Measurements from ENCODE around the gene CCDC174. TPM values are rescaled to one million over a fixed set of nuclear protein-coding genes. Genes with fewer than 3 reads are reported as not detected.

The CCDC174 gene
- total and polyA plus RNA-seq, 2 donors (not counting 1 experiment from before 2014, with no cell fraction given) = 9.9 to 47.1 TPM

GRCh38 chr3:14605744-14606143 is 45.8 kb upstream of the CCDC174 start:
- 83% methylated on average over 3 of the region's 8 CpGs for WGBS (ENCODE audit: insufficient coverage)
- Mint-ChIP-seq H3K9me3 (ENCODE audit: insufficient read depth) (peaks cover 2% of the 10 kb centered on the region), H3K4me1 (peaks cover 3% of the 10 kb centered on the region), H3K4me3 (no peak overlapping the region), H3K27me3 (peaks cover 57% of the 10 kb centered on the region), H3K27ac (no peak overlapping the region)
- no peak for TF ChIP-seq EZH2 (IDR thresholded peaks at IDR 0.05; ENCODE audit: borderline replicate concordance, insufficient read depth, low read depth, low read length, poor library complexity, severe bottlenecking)
- TF ChIP-seq CTCF (IDR thresholded peaks at IDR 0.05) = no peak
- Histone ChIP-seq H3K79me2 (ENCODE audit: control insufficient read depth, insufficient read depth, low read length) (no peaks in the 10 kb centered on the region), H3K27me3 (replicated peaks in 1 of 4; ENCODE audit: control extremely low read depth in 1 of 4, control insufficient read depth in 3 of 4, insufficient read depth in 4 of 4, low read length in 3 of 4) (peaks cover 0 to 38% (median 16%) of the 10 kb centered on the region in 4 experiments), H4K20me1 (ENCODE audit: control insufficient read depth, insufficient read depth, low read length, poor library complexity, severe bottlenecking) (no peaks in the 10 kb centered on the region), H3K4me2 (replicated peaks; ENCODE audit: low read depth, low read length, poor library complexity, severe bottlenecking) (no peak overlapping the region), H3K4me3 (ENCODE audit: control extremely low read depth in 1 of 5, extremely low read depth in 1 of 5, insufficient read depth in 1 of 5, low read depth in 2 of 5, low read length in 4 of 5) (no peak overlapping the region), H3K9me3 (ENCODE audit: control extremely low read depth in 1 of 3, control insufficient read depth in 2 of 3, insufficient read depth in 1 of 3, low read length in 2 of 3) (peaks cover 0 to 13% (median 4%) of the 10 kb centered on the region in 3 donors), H2AFZ (ENCODE audit: insufficient read depth, low read depth, low read length, poor library complexity, severe bottlenecking) (no peak overlapping the region), H3K4me1 (ENCODE audit: control insufficient read depth in 2 of 2, insufficient read depth in 2 of 2, low read length in 2 of 2) (no peaks in the 10 kb centered on the region), H3K36me3 (replicated peaks in 1 of 2; ENCODE audit: control extremely low read depth in 1 of 2, control insufficient read depth in 1 of 2, extremely low read depth in 1 of 2, insufficient read depth in 2 of 2, low read length in 1 of 2) (no peaks in the 10 kb centered on the region), H3K9ac (ENCODE audit: low read length) (no peak overlapping the region), H3K27ac (ENCODE audit: low read length in 2 of 2) (no peak overlapping the region)
- CTCF ChIA-PET = interaction anchor here (1.4 kb wide), 1 partner anchor 140 kb away, joined by 3 read pairs; no protein-coding TSS in a partner anchor
- intact Hi-C loops (cut with micrococcal nuclease) = no loop called here
- POLR2A ChIA-PET = no interaction called here
- no peak for DNase-seq
- no peak for ATAC-seq (ENCODE audit: low read depth)

GRCh38 chr3:14606669-14607339 is 44.8 kb upstream of the CCDC174 start:
- Histone ChIP-seq H3K79me2 (ENCODE audit: control insufficient read depth, insufficient read depth, low read length) (no peaks in the 10 kb centered on the region), H3K4me1 (ENCODE audit: control insufficient read depth in 2 of 2, insufficient read depth in 2 of 2, low read length in 2 of 2) (no peaks in the 10 kb centered on the region), H2AFZ (ENCODE audit: insufficient read depth, low read depth, low read length, poor library complexity, severe bottlenecking) (no peak overlapping the region), H3K36me3 (replicated peaks in 1 of 2; ENCODE audit: control extremely low read depth in 1 of 2, control insufficient read depth in 1 of 2, extremely low read depth in 1 of 2, insufficient read depth in 2 of 2, low read length in 1 of 2) (no peaks in the 10 kb centered on the region), H3K4me3 (ENCODE audit: control extremely low read depth in 1 of 5, extremely low read depth in 1 of 5, insufficient read depth in 1 of 5, low read depth in 2 of 5, low read length in 4 of 5) (no peak overlapping the region), H4K20me1 (ENCODE audit: control insufficient read depth, insufficient read depth, low read length, poor library complexity, severe bottlenecking) (no peaks in the 10 kb centered on the region), H3K27ac (ENCODE audit: low read length in 2 of 2) (no peak overlapping the region), H3K9me3 (ENCODE audit: control extremely low read depth in 1 of 3, control insufficient read depth in 2 of 3, insufficient read depth in 1 of 3, low read length in 2 of 3) (peaks cover 0 to 8% (median 4%) of the 10 kb centered on the region in 3 donors), H3K27me3 (replicated peaks in 1 of 4; ENCODE audit: control extremely low read depth in 1 of 4, control insufficient read depth in 3 of 4, insufficient read depth in 4 of 4, low read length in 3 of 4) (peaks cover 0 to 32% (median 16%) of the 10 kb centered on the region in 4 experiments), H3K9ac (ENCODE audit: low read length) (no peak overlapping the region), H3K4me2 (replicated peaks; ENCODE audit: low read depth, low read length, poor library complexity, severe bottlenecking) (no peak overlapping the region)
- H3K4me1 Mint-ChIP-seq = peaks cover 3% of the 10 kb centered on the region
- DNase-seq = no peak
- H3K27me3 Mint-ChIP-seq = peaks cover 54% of the 10 kb centered on the region
- no peak overlapping the region for H3K4me3 Mint-ChIP-seq
- WGBS (ENCODE audit: insufficient coverage) = 74% methylated on average over 6 of the region's 7 CpGs
- TF ChIP-seq CTCF (IDR thresholded peaks at IDR 0.05) (no peak), EZH2 (IDR thresholded peaks at IDR 0.05; ENCODE audit: borderline replicate concordance, insufficient read depth, low read depth, low read length, poor library complexity, severe bottlenecking) (no peak)
- ChIA-PET POLR2A (no interaction called here), CTCF (interaction anchor here (1.4 kb wide), 1 partner anchor 141 kb away, joined by 3 read pairs; no protein-coding TSS in a partner anchor)
- no peak for ATAC-seq (ENCODE audit: low read depth)
- H3K9me3 Mint-ChIP-seq (ENCODE audit: insufficient read depth) = peaks cover 2% of the 10 kb centered on the region
- intact Hi-C loops (cut with micrococcal nuclease) = no loop called here
- H3K27ac Mint-ChIP-seq = no peak overlapping the region

All from B cell (primary cell).